GM11168 (cell line): ENCODE results near the gene ANO6.

Experiments
- in situ Hi-C: fragments of 300-500 bp; cut with MboI; formaldehyde crosslinking; loops from one replicate; pipeline ENCODE4 v1.12.0; 2022; ENCODE audit warnings: low sequenced_read_pairs; ENCODE audit not compliant: unreplicated experiment

Gene ANO6

GRCh38 chr12:45336331-45336730 is 120.4 kb downstream of the ANO6 start:
- in situ Hi-C loops, result no loop called here

GRCh38 chr12:45336762-45337596 is 121.1 kb downstream of the ANO6 start:
- in situ Hi-C loops, result no loop called here

- in situ Hi-C loops, result no loop called here
These were observed 121.9 kb downstream of the ANO6 start for GRCh38 chr12:45337835-45338234.

- in situ Hi-C loops, result no loop called here
These were observed 122.4 kb downstream of the ANO6 start for GRCh38 chr12:45338272-45338671.

- in situ Hi-C loops, result no loop called here
These were observed 123.1 kb downstream of the ANO6 start for GRCh38 chr12:45339035-45339434.

- in situ Hi-C loops, result no loop called here
These were observed 126.3 kb downstream of the ANO6 start for GRCh38 chr12:45342171-45342570.

GRCh38 chr12:45342848-45343247 is 127.0 kb downstream of the ANO6 start:
- in situ Hi-C loops, result no loop called here

GRCh38 chr12:45343269-45344051 is 127.6 kb downstream of the ANO6 start:
- in situ Hi-C loops, result no loop called here

- in situ Hi-C loops, result no loop called here
These were observed 132.4 kb downstream of the ANO6 start for GRCh38 chr12:45348311-45348710.

- in situ Hi-C loops, result no loop called here
These were observed 133.1 kb downstream of the ANO6 start for GRCh38 chr12:45348986-45349385.

GRCh38 chr12:45349916-45350315 is 134.0 kb downstream of the ANO6 start:
- in situ Hi-C loops, result no loop called here

GRCh38 chr12:45350861-45351260 is 135.0 kb downstream of the ANO6 start:
- in situ Hi-C loops, result no loop called here

- in situ Hi-C loops, result no loop called here
These were observed 136.2 kb downstream of the ANO6 start for GRCh38 chr12:45351921-45352670.

- in situ Hi-C loops, result no loop called here
These were observed 138.0 kb downstream of the ANO6 start for GRCh38 chr12:45353944-45354343.

- in situ Hi-C loops, result no loop called here
These were observed 138.5 kb downstream of the ANO6 start for GRCh38 chr12:45354399-45354798.

- in situ Hi-C loops, result no loop called here
These were observed 139.8 kb downstream of the ANO6 start for GRCh38 chr12:45355730-45356129.

- in situ Hi-C loops, result no loop called here
These were observed 141.1 kb downstream of the ANO6 start for GRCh38 chr12:45356822-45357538.

GRCh38 chr12:45357539-45358417 is 141.9 kb downstream of the ANO6 start:
- in situ Hi-C loops, result no loop called here

GRCh38 chr12:45362291-45362690 is 146.4 kb downstream of the ANO6 start:
- in situ Hi-C loops, result no loop called here
